ENCODE data around the gene LARGE1.
"Not testable (repeated sequence)": the region's sequence is repeated elsewhere in the genome, so short reads cannot be mapped to it uniquely, and the experiment has no call there.

Gene LARGE1

GRCh38 chr22:33496112-33496511 is 424.2 kb downstream of the LARGE1 start:
- DNase-seq (ENCODE audit: extremely low read depth in 1 of 2, low read depth in 1 of 2), result no peak

GRCh38 chr22:33493476-33494205 is 426.6 kb downstream of the LARGE1 start:
- DNase-seq (ENCODE audit: extremely low read depth in 1 of 2, low read depth in 1 of 2), result no peak

- DNase-seq (ENCODE audit: extremely low read depth in 1 of 2, low read depth in 1 of 2), result no peak
Measured at GRCh38 chr22:33492210-33492651, 428.0 kb downstream of the LARGE1 start.

GRCh38 chr22:33487041-33487716 is 433.1 kb downstream of the LARGE1 start:
- no peak for DNase-seq (ENCODE audit: extremely low read depth in 1 of 2, low read depth in 1 of 2)

- DNase-seq (ENCODE audit: extremely low read depth in 1 of 2, low read depth in 1 of 2), result no peak
Measured at GRCh38 chr22:33481550-33481949, 438.7 kb downstream of the LARGE1 start.

GRCh38 chr22:33477120-33478111 is 442.9 kb downstream of the LARGE1 start:
- no peak for DNase-seq (ENCODE audit: extremely low read depth in 1 of 2, low read depth in 1 of 2)

- DNase-seq (ENCODE audit: extremely low read depth in 1 of 2, low read depth in 1 of 2), result no peak
Measured at GRCh38 chr22:33476716-33477115, 443.6 kb downstream of the LARGE1 start.

- no peak for DNase-seq (ENCODE audit: extremely low read depth in 1 of 2, low read depth in 1 of 2)
Measured at GRCh38 chr22:33476206-33476605, 444.1 kb downstream of the LARGE1 start.

- no peak for DNase-seq (ENCODE audit: extremely low read depth in 1 of 2, low read depth in 1 of 2)
Measured at GRCh38 chr22:33474587-33474986, 445.7 kb downstream of the LARGE1 start.

GRCh38 chr22:33472462-33473344 is 447.6 kb downstream of the LARGE1 start:
- no peak for DNase-seq (ENCODE audit: extremely low read depth in 1 of 2, low read depth in 1 of 2)

GRCh38 chr22:33470456-33470855 is 449.8 kb downstream of the LARGE1 start:
- DNase-seq (ENCODE audit: extremely low read depth in 1 of 2, low read depth in 1 of 2), result no peak

GRCh38 chr22:33467620-33468095 is 452.6 kb downstream of the LARGE1 start:
- DNase-seq (ENCODE audit: extremely low read depth in 1 of 2, low read depth in 1 of 2), result no peak

- no peak for DNase-seq (ENCODE audit: extremely low read depth in 1 of 2, low read depth in 1 of 2)
Measured at GRCh38 chr22:33467080-33467479, 453.2 kb downstream of the LARGE1 start.

- DNase-seq (ENCODE audit: extremely low read depth in 1 of 2, low read depth in 1 of 2), result no peak
Measured at GRCh38 chr22:33465554-33465953, 454.7 kb downstream of the LARGE1 start.

GRCh38 chr22:33464698-33465097 is 455.6 kb downstream of the LARGE1 start:
- no peak for DNase-seq (ENCODE audit: extremely low read depth in 1 of 2, low read depth in 1 of 2)

GRCh38 chr22:33461698-33462434 is 458.4 kb downstream of the LARGE1 start:
- no peak for DNase-seq (ENCODE audit: extremely low read depth in 1 of 2, low read depth in 1 of 2)

- DNase-seq (ENCODE audit: extremely low read depth in 1 of 2, low read depth in 1 of 2), result not testable (repeated sequence)
Measured at GRCh38 chr22:33461245-33461644, 459.0 kb downstream of the LARGE1 start.

- DNase-seq (ENCODE audit: extremely low read depth in 1 of 2, low read depth in 1 of 2), result no peak
Measured at GRCh38 chr22:33459137-33459536, 461.1 kb downstream of the LARGE1 start.

GRCh38 chr22:33456511-33456910 is 463.8 kb downstream of the LARGE1 start:
- no peak for DNase-seq (ENCODE audit: extremely low read depth in 1 of 2, low read depth in 1 of 2)
